Measurements from ENCODE around the gene MMD.

DNA sequence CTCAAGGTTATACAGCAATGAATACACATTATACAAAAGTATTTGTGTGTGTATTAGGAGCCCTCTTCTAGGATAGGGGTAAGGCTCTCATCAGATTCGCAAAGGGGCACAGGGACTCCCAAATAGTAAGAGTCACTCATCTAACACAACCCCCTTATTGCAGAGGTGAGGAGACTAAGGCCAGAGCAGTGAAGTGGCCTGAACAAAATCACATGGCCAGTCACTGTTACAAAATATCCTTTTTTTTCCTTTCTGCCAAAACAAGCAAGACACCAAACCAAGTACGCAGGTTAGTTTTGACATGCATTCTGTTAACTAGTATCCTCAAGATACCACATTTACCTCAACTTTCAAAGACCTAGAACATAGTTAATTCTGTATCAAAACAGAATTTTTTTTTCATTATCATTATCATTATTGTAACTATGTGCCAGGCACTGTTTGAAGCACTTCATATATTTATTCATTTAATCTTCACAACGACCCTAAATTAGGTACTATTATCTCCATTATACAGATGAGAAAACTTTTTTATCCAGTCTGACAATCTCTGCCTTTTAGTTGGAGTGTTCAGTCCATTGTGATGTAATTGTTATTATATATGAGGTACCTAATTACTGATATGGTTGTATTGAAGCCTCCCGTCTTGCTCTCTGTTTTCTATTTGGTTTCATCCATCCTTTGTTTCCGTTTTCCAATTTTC, 25.7 kb downstream of the MMD start:
- TF ChIP-seq, protein P1, sequence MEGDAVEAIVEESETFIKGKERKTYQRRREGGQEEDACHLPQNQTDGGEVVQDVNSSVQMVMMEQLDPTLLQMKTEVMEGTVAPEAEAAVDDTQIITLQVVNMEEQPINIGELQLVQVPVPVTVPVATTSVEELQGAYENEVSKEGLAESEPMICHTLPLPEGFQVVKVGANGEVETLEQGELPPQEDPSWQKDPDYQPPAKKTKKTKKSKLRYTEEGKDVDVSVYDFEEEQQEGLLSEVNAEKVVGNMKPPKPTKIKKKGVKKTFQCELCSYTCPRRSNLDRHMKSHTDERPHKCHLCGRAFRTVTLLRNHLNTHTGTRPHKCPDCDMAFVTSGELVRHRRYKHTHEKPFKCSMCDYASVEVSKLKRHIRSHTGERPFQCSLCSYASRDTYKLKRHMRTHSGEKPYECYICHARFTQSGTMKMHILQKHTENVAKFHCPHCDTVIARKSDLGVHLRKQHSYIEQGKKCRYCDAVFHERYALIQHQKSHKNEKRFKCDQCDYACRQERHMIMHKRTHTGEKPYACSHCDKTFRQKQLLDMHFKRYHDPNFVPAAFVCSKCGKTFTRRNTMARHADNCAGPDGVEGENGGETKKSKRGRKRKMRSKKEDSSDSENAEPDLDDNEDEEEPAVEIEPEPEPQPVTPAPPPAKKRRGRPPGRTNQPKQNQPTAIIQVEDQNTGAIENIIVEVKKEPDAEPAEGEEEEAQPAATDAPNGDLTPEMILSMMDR (IDR thresholded peaks at IDR 0.05; ENCODE audit: insufficient read depth, low read length, poor library complexity, severe bottlenecking), result no peak
- TF ChIP-seq EZH2phosphoT487 (conservative IDR thresholded peaks at IDR 0.05; ENCODE audit: low read length), result no peak

Data from SU-DHL-6 (cell line).